Stimulated activated CD8-positive, alpha-beta memory T cell treated with anti-CD3 and anti-CD28 coated beads, Interleukin-15, amount 100 ng/mL, for 48 hours (primary cell): ENCODE results near the gene KIAA1755.

Source experiments
- DNase-seq, 2 donors: peaks; one replicate each; pipeline ENCODE4 v3.0.0-alpha.2; 2020; ENCODE audit warnings: low read depth in 2 of 2

KIAA1755 gene

GRCh38 chr20:38260378-38261053, at the start of gene KIAA1755:
Gene KIAA1755 (minus strand): TSS chr20:38260735. CDS start chr20:38260500, 235 bp downstream.
- no peak for DNase-seq

GRCh38 chr20:38308447-38308846, 47.9 kb upstream of the KIAA1755 start:
- no peak for DNase-seq

GRCh38 chr20:38308047-38308438, 47.5 kb upstream of the KIAA1755 start:
- no peak for DNase-seq

GRCh38 chr20:38307371-38308046, 47.0 kb upstream of the KIAA1755 start:
- no peak for DNase-seq

GRCh38 chr20:38306379-38306778, 45.8 kb upstream of the KIAA1755 start:
- no peak for DNase-seq

- DNase-seq: no peak
Measured at GRCh38 chr20:38305541-38305940, 45.0 kb upstream of the KIAA1755 start.

- peak in 1 of 2 donors; percentile 10 for DNase-seq
Measured at GRCh38 chr20:38304845-38305447, 44.4 kb upstream of the KIAA1755 start.

- no peak for DNase-seq
Measured at GRCh38 chr20:38303908-38304379, 43.4 kb upstream of the KIAA1755 start, which contains the start of gene BPI. Gene BPI (plus strand): TSS chr20:38304156. CDS start chr20:38304224, 68 bp downstream.

GRCh38 chr20:38302786-38303185, 42.3 kb upstream of the KIAA1755 start:
- no peak for DNase-seq

- no peak for DNase-seq
Measured at GRCh38 chr20:38301309-38301708, 40.8 kb upstream of the KIAA1755 start.

- DNase-seq: no peak
Measured at GRCh38 chr20:38300438-38300837, 39.9 kb upstream of the KIAA1755 start.

GRCh38 chr20:38299963-38300362, 39.4 kb upstream of the KIAA1755 start:
- no peak for DNase-seq

GRCh38 chr20:38298768-38299288, 38.3 kb upstream of the KIAA1755 start:
- DNase-seq: no peak

GRCh38 chr20:38297916-38298674, 37.6 kb upstream of the KIAA1755 start:
- DNase-seq: no peak

GRCh38 chr20:38296433-38296832, 35.9 kb upstream of the KIAA1755 start:
- no peak for DNase-seq

GRCh38 chr20:38295811-38296210, 35.3 kb upstream of the KIAA1755 start:
- DNase-seq: no peak

- no peak for DNase-seq
Measured at GRCh38 chr20:38294076-38294591, 33.6 kb upstream of the KIAA1755 start.

- DNase-seq: no peak
Measured at GRCh38 chr20:38293491-38294065, 33.0 kb upstream of the KIAA1755 start.

GRCh38 chr20:38291966-38292365, 31.4 kb upstream of the KIAA1755 start:
- no peak for DNase-seq

GRCh38 chr20:38290829-38291814, 30.6 kb upstream of the KIAA1755 start:
- DNase-seq: no peak
